ENCODE results near the gene CC2D1A. TPM values are rescaled to one million over a fixed set of nuclear protein-coding genes. Genes with fewer than 3 reads are reported as not detected.
A peak's percentile ranks its signal among the peaks of the same experiment; 100 is the strongest.

Gene CC2D1A
- total RNA-seq, 1 donor from 2014 or later = 20.0 TPM

DNA sequence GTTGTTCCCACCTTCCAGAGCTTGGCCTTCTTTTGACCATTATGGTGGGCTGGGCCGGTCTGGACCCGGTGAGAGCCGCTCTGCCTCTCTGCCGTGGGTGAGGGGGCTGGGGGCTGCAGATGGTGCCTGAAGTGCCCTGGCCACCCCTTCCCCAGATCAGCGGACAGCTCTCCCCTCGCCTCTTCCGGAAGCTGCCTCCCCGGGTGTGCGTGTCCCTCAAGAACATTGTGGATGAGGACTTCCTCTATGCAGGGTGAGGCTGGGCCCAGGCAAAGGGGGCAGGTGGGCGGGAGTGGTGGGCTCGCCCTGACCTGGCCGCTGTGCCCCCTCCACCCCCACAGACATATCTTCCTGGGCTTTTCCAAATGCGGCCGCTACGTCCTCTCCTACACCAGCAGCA lies 48.2 kb downstream of the CC2D1A start:
- DNase-seq (no peak), ATAC-seq (ENCODE audit: poor library complexity) (no peak)
- intact Hi-C loops (cut with DNase I) = no loop called here

DNA sequence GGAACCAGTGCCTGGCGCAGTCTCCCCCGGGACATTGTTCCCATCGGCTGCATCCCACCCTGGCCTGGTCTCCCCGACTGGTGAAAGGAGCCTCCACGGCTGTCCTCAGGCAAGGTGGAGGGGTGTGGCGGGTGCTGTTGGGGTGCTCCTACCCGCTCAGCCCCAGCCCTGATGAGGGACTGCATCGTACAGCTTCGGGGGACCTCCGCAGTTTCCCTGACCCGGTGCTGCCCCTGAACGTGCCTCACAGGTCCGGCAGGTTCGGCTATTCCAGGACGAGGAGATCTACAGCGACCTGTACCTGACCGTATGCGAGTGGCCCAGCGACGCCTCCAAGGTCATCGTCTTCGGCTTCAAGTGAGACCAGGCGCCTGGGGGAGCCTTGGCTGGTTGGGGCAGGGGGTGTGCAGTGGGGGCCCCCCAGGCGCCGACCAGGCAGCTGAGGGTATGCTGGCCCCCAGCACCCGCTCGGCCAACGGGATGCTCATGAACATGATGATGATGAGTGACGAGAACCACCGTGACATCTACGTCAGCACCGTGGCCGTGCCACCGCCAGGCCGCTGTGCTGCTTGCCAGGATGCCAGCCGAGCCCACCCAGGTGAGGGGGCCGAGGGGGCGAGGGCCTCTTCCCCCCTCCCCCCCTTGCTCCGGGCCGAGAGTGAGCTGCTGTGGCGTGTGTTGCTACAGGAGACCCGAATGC lies 49.8 kb downstream of the CC2D1A start:
- DNase-seq (no peak), ATAC-seq (ENCODE audit: poor library complexity) (no peak)
- intact Hi-C loops (cut with DNase I) = no loop called here

DNA sequence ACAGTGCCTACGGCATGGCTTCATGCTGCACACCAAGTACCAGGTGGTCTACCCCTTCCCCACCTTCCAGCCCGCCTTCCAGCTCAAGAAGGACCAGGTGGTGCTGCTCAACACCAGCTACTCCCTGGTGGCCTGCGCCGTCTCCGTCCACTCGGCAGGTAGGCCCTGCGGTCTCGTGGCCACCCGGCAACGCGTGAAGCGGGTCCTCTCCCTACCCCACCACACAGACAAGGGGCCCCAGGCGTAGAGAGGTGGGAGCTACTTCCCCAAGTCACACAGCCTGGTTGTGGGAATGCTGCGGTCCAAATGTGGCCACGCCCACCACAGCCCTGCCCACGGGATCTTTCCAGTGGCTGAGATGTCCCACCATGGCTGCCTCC lies 50.4 kb downstream of the CC2D1A start:
- intact Hi-C loops (cut with DNase I) = no loop called here
- no peak for ATAC-seq (ENCODE audit: poor library complexity)
- no peak for DNase-seq

DNA sequence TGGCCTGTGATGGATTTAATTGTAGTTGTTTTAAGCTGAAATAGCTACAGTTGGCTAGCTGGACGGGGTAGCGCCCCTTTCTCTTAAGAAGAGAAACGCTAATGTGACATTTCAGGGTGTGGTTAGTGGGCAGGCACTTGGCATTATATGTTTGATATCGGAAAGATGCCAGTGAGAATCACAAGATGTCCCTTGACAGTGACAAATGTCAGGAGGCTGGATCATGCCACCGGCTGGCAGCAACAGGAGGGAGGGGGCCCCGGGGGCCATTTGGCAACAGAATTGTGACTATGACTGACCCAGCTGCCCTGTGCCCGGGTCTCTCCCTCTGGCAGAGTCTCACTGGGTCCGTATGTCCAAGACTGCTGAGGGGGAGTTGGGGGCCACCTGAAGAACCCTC lies 51.0 kb downstream of the CC2D1A start:
- intact Hi-C loops (cut with DNase I) = no loop called here
- DNase-seq (no peak), ATAC-seq (ENCODE audit: poor library complexity) (no peak)

DNA sequence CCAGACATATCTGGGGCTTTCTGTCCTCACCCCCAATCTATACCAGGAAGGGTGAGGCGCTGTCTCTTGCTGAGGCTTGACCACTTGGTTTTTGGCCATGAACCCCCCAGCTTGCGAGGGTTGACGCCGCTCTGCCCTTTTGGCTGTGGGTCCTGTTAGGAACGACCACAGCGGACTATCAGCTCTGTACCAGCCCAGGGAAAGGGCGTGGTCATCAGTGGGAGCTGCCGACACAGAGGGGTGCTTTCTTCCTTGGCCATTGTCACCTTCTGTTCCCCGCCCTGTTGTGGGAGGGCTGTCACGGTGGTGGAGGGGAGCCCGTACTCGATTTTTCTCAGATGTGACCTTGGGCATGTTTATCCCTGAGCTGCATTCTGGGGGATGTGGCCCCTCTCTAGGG lies 52.0 kb downstream of the CC2D1A start:
- DNase-seq (no peak), ATAC-seq (ENCODE audit: poor library complexity) (no peak)
- intact Hi-C loops (cut with DNase I) = no loop called here

DNA sequence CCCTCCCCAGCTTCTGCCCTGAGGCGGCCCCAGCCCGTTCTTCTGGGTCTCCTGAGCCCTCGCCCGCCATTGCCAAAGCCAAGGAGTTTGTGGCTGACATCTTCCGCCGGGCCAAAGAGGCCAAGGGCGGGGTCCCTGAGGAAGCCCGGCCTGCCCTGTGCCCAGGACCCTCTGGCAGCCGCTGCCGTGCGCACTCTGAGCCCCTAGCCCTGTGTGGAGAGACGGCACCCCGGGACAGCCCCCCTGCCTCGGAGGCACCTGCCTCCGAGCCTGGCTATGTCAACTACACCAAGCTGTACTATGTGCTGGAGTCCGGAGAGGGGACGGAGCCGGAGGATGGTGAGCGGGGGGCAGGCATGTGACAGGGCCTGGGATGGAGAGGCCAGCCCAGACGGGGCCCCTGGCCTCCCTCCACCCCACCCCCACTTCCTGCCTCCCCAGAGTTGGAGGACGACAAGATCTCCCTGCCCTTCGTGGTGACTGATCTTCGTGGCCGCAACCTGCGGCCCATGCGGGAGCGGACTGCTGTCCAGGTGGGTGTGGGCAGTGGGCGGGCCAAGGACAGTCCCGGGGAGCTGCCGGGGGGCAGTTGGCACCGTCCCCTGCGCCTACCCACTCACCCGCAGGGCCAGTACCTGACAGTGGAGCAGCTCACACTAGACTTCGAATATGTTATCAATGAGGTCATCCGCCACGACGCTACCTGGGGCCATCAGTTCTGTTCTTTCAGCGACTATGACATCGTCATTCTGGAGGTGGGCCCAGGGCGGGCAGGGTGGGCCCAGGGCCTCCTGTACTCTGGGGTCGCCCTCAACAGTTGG lies 53.4 kb downstream of the CC2D1A start:
- intact Hi-C loops (cut with DNase I) = no loop called here
- DNase-seq (no peak), ATAC-seq (ENCODE audit: poor library complexity) (no peak)

DNA sequence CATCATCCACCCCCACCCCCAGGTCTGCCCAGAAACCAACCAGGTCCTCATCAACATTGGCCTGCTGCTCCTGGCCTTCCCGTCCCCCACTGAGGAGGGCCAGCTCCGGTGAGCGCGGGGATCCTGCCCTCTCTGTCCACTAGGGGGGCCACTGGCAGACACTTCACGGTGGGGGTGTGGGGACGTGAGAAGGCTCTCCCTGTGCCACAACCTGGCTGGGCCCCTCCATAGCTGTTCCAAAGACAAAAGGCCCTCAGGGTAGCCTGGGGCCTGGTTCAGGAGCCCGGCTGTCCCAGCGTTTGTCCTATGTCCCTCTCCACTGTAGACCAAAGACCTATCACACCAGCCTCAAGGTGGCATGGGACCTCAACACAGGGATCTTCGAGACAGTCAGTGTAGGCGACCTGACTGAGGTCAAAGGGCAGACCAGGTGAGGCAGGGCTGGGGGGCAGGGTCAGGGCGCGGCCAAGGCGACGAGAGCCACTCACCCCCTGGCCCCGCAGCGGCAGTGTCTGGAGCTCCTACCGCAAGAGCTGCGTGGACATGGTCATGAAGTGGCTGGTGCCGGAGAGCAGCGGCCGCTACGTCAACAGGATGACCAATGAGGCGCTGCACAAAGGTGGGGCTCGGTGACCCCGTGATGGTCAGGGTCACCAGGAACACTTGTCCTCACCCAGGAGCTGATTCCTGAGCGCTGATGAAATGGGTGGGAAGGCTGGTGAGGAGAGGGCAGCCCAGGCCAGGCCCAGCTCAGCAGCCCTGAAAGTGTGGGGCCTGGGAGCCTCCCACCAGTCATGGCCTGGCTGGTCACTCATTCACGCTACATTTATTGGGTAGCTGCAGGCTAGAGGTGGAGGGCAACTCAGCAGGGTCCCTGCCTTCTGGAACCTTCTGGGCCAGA lies 54.2 kb downstream of the CC2D1A start:
- intact Hi-C loops (cut with DNase I) = no loop called here
- ATAC-seq (ENCODE audit: poor library complexity) (peak; percentile 2), DNase-seq (no peak)

DNA sequence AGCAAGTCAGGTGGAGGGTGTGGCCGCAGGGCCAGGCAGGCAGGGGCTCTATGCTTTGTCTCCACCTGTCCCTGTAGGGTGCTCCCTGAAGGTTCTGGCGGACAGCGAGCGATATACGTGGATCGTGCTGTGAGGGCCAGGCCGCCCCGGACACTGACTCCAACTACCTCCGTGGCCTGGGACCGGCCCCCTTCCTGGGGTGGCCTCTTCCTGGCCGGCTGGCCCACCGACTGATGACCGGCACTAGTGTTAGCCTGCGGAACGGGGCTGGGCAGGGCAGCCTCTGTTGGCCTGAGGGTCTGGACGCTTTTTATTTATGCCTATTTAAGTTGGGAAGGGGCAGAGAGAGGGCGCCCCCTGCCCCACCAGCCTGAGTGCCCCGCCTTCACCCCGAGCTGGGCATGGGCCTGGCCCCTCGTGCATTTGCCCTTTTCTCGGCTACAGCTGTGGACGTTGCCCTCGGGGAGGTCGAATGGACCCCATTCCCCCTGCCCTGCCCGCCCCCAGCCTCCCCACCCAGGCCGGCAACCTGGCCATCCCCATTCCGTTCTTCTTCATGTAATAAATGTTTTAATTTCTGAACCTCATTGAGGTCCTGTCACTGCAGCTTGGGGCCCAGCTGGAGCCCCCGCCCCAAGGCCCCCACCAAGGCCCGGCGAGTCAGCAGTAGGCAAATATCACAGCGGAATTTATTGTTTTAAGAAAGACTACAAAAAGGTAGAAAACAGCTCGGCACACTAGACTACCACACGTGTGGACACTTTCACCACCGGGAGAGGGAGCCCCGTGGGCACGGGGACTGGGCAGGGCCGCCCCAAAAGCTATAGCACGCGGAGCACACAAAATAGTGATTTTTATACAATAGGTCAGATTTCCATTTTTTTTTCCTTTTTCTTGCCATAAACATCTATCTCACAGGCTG lies 55.1 kb downstream of the CC2D1A start:
- no peak for ATAC-seq (ENCODE audit: poor library complexity)
- DNase-seq = no peak
- intact Hi-C loops (cut with DNase I) = no loop called here

DNA sequence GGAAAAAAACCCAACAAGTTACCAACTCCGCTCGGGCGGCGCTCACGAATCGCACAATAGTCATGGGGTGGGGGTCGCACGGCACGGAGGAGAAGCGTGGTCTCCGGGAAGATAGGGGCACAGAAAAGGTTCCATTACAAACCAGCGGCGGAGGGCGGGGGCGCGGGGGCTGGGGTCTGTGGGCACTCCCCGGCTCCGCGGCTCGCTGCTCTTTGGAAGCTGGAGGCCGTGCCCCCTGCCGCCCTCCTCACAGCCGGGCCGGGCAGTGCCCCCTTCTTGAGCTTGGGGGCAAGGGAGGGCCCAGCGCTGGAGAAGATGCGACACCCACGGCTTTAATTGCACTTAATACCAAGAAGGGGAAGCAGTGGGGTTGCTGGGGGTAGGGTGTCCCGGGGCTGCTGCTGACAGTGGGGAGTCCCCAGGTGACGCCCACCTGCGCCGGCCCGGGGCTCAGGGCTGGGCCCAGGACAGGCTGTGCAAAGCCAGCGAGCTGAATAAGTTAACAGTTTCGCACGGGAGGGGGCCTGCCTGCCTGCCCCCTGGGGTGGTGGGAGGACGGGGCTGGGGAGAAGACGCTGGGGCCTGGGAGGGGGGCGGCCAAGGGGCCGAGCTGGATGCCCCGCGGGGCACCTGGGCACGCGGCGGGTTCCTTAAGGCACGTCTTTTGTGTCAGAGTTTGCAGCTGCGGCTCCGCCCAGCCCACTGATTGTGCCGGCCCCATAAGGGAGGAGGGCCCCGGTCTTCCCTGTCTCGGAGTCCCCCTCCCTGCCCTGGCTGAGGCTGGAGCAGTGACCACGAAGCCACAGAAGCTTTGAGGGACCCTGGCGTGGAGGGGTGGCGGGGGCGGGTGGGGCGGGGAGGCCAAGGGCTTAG lies 56.1 kb downstream of the CC2D1A start:
- intact Hi-C loops (cut with DNase I) = no loop called here
- no peak for ATAC-seq (ENCODE audit: poor library complexity)
- DNase-seq = no peak

DNA sequence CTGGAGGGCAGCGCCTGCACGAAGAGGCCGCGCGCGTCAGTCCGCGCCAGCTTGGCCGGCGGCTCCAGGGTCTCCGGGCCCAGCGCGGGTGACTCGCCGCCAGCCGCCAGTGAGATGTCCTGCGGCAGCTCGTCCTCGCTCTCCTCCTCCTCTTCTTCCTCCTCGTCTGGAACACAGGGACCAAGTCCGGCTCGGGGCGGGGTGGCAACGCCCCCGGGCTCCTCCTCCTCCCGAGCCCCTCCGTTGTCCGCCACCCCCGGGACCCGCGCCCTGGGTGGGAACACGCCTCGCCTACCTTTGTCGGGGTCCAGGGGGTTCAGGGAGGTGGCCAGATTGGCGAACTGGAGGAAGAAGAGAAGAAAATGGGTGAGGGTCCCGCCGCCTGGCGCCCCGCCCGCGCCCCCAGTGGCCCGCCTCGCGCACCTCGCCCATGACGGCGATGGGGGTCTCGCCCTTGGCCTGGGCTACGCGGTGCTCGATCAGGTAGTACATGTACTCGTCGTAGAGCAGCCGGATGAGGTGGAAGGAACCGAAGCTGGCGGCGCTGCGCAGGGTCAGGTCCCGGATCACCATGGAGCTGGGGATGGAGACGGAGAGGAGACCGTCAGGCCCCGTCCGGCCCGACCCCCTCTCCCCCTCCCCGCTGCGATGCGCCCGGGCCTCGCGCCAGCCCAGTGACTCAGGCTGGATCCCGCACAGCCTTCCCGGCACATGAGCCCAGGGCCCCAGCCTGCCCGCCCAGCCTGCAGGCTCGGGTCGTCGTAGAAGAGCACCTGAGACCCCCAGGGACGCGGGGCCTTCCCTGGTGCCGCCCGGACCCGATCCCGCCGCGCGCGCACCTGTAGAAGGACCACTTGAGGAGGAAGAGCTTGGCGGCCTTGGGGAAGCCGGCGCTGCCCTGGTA lies 57.0 kb downstream of the CC2D1A start:
- intact Hi-C loops (cut with DNase I) = no loop called here
- no peak for DNase-seq
- no peak for ATAC-seq (ENCODE audit: poor library complexity)

DNA sequence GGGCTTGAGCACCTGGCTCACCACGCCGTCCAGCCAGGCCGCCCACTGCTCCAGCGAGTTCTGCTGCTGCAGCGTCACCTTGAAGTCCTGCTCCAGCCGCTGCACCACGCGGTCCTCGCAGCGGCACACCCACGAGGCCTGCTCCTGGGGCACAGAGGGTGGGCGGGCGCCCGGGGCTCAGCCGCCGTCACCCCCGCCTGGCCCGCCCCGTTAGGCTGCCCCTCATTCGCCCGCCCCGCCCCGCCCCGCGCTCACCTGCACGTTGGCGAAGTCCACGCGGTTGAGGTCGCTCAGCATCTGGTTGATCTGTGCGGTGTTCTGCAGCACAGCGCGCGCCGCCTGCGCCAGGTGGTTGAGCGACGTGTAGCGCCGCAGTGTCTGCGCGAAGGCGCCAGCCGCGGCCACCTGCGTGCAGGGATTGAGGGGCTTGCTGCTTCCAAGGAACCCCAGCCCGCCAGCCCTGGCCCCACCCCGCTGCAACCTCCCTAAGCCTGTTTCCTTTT lies 57.7 kb downstream of the CC2D1A start:
- no peak for ATAC-seq (ENCODE audit: poor library complexity)
- intact Hi-C loops (cut with DNase I) = no loop called here

DNA sequence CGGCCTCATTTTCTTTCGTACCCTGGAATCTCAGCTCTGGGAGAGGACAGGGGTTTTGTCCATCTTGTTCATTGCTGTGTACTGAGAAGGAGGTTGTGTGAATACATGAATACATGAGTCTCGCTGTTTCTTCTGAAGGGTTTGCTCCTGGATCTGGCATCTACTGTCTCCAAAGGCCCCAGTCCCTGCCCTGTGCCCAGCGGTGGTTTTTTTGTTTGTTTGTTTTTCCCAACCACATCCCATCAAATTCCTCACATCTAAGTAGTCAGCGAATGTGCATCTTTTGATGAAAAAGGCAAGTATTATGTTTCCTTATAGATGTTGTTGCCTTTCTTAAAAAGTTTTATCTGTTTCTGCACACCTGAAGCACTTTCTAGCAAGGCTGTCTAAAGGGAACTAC lies 58.8 kb downstream of the CC2D1A start:
- ATAC-seq (ENCODE audit: poor library complexity) (no peak), DNase-seq (no peak)
- intact Hi-C loops (cut with DNase I) = no loop called here

More for the DNA sequence above, 57.7 kb downstream of the CC2D1A start:
- no peak for DNase-seq

DNA sequence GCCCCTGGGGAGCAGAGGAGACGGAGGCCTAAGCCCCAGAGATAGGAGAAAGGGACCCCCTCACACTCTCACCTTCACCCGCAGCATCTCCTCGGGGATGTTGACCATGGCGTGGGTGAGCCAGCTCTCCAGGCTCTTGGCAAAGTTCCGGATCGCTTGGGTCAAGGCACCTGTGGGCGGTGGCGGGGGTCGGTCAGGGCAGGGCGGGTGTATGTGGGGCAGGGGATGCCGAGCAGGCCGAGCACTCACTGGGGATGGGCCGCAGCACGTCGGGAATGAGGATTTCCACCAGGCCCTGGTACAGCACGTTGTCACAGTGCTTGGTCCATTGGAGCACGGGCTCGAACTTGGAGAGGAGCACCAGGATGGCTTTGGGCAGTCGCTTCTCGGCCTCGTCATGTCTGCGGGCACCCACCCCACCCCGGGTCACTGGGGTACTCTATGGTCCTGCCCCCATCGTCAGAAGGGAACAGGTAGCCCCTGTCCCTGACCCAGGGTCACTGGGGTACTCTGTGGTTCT lies 59.4 kb downstream of the CC2D1A start:
- intact Hi-C loops (cut with DNase I) = no loop called here
- DNase-seq (no peak), ATAC-seq (ENCODE audit: poor library complexity) (no peak)

DNA sequence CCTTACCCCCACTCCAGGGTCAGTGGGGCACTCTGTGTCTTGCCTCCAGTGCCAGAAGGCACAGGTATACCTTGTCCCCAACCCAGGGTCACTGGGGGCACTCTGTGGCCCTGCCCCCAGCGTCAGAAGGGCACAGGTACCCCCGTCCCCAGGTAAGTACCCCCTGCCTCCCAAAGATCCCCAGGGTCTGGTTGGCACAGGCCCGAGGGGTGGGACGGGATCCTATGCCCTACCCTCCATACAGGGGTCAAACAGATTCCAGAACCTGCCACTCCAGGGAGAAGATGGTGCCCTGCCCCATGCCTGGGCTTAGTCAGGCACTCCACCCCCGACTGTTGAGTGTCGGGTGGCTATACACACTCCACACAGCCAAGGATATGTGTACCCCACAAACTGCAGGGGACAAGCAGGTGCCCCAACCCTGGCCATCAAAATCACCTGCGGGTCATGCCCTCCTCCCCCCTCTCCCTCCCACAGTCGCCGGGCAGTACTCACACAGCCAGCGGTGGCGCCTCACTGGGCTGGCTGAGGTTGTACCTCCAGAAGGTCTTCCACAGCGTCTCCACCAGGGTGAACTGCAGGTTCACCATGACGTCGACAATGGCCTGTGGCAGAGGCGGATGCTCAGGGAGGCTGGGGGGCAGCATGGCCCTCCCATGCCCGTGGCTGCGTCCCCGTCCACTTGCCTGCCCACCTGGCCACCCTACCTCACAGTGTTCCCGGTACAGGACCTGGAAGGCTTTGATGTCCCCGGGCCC lies 60.1 kb downstream of the CC2D1A start:
- intact Hi-C loops (cut with DNase I) = no loop called here
- DNase-seq (no peak), ATAC-seq (ENCODE audit: poor library complexity) (no peak)

DNA sequence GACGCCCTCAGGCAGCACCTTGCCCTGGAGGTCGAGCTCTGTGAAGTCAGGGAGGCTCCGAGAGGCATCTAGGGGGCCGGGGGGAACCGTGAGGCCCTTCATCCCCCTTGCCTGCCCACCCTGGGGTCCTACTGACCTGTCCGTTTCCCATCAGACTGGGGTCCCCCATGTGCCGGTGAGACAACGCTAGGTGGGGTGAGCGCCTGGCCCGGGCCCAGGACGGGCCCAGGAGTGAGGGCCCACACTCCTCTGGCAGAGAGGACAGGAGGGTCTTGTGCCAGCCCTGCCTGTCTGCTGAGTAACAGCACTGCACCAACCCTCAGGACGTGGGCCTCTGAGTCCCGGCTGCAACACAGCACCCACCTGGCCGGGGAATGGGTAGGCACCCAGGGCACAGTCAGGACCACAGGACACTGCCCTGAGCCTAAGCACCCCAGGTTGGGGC lies 60.7 kb downstream of the CC2D1A start:
- DNase-seq (no peak), ATAC-seq (ENCODE audit: poor library complexity) (no peak)
- intact Hi-C loops (cut with DNase I) = no loop called here
